Epithelial cell of proximal tubule (primary cell): Measurements from ENCODE around the gene RLN1. TPM values are rescaled to one million over a fixed set of nuclear protein-coding genes. Genes with fewer than 3 reads are reported as not detected.

Experiments
- DNase-seq: peaks from one replicate; pipeline ENCODE4 v3.0.0-alpha.2; 2011; ENCODE audit warnings: low read depth
- H3K4me3 ChIP-seq: 2 replicates; pipeline ENCODE4 v1.5.1; 2011; ENCODE audit warnings: low read depth, mild to moderate bottlenecking, low read length
- total RNA-seq: library from RNA; depleted of rRNA; stranded (reverse); fragments of >200 nt; gene quantifications from 2 replicates; pipeline ENCODE4 v1.2.3, GENCODE V29; 2015
- TF ChIP-seq, protein P1 (sequence below): conservative IDR thresholded peaks from 2 replicates; pipeline ENCODE4 v1.5.1; 2012; ENCODE audit warnings: low read depth, mild to moderate bottlenecking, low read length

The RLN1 gene
- total RNA-seq, 1 donor from 2014 or later = 0.69 TPM

DNA sequence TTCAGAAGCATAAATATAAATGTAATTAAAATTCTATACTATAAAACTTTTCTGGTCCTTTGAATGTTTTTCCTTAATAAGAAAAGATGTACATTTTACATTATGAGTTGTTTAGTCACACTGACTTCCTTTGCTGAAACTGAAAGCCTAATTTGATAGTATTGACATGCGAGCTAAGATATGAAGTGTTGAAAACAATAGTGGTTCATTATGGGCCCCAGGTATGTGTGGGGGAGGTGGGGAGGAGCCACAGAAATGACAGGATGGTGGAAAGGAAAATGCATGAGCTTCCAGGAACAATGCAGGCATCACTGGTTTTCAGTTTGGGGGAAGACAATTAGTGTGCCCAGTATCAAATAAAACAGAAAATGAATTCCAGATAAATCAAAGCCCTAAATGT lies 35.4 kb upstream of the RLN1 start:
- TF ChIP-seq, protein P1, sequence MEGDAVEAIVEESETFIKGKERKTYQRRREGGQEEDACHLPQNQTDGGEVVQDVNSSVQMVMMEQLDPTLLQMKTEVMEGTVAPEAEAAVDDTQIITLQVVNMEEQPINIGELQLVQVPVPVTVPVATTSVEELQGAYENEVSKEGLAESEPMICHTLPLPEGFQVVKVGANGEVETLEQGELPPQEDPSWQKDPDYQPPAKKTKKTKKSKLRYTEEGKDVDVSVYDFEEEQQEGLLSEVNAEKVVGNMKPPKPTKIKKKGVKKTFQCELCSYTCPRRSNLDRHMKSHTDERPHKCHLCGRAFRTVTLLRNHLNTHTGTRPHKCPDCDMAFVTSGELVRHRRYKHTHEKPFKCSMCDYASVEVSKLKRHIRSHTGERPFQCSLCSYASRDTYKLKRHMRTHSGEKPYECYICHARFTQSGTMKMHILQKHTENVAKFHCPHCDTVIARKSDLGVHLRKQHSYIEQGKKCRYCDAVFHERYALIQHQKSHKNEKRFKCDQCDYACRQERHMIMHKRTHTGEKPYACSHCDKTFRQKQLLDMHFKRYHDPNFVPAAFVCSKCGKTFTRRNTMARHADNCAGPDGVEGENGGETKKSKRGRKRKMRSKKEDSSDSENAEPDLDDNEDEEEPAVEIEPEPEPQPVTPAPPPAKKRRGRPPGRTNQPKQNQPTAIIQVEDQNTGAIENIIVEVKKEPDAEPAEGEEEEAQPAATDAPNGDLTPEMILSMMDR = no peak
- DNase-seq = no peak
- H3K4me3 ChIP-seq = no peak overlapping the region

DNA sequence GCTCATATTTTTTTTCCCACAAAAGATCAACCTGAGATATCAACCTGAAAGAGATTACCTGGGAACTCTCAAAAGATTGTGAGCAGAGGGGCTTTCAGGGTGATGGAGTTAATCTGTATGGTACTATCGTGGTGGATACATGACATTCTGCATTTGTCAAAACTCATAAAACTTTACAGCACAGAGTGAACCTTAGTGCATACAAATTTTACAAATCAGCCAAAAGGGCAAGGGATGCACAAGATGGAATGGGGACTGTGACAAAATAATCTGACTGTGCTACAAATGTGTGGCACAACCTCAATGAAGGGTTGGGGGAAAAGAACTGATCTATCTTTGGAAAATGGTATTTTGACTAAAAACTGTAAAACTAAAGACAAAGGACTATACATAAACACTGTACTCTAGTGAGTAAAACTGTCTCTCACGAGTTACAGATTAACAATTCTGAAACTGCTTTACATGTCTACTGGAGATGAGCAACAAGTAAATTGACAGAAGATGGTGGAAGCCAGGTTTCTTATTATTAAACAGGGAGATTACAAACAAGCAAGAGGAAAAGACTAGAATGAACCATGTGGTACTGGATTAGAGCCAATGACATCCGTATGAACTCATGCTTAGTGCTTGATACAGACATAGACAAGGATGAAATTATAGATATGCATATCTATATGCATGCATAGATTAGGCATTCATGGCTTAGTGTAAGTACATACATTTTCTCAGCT lies 24.8 kb upstream of the RLN1 start:
- DNase-seq = no peak
- TF ChIP-seq, protein P1 = no peak
- H3K4me3 ChIP-seq = no peak overlapping the region

DNA sequence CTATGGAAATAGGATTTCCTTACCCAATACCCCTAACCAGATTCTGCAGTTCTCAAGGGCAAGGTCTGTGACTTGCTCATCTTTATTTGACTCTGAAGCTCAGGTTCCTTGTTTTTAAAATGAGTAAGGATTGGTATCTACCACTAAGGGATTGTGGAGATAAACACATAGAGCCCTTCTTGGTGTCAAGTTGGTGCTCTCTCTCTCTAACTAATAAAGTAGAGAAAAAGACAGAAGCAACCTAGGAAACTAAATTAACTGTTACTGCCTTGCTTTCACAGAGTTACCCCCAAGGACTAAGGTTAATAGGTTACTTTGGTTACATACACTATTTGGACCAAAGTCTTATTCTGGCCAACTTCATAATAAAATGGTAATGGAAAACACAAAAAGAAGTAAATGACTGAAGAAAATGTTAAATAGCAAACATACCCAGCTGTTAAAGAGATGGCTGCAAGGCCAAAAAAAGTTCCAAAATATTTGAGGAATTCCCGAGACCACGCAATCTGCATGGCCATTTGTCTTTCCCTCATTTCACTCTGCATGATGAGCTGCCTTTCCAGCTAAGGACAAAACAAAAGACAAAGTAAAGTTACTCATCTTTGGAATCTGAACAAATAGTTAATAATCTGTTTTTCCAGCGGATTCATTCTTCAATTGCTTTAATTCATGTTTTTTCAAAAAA lies 21.8 kb upstream of the RLN1 start:
- no peak for DNase-seq

DNA sequence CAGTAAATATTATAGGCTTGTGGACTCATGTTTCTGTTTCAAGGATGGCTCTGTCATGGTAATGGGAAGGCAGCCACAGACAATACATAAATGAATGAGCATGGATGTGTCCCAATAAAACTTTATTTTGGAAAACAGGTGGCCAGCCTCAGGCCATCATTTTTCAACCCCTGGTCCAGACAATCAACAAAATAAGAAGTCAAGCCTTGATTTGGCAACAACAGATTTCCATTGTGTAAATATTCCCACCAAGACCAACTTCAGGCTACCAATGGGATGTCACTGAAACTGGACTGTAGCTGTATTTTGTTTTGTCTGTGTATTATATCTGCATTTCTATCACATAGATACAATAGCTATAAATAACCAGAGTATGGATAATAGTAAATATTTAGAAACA lies 20.7 kb upstream of the RLN1 start:
- TF ChIP-seq, protein P1 = no peak
- no peak for DNase-seq
- no peak overlapping the region for H3K4me3 ChIP-seq

More for the DNA sequence above, 21.8 kb upstream of the RLN1 start:
- TF ChIP-seq, protein P1 = no peak
- H3K4me3 ChIP-seq = no peak overlapping the region

DNA sequence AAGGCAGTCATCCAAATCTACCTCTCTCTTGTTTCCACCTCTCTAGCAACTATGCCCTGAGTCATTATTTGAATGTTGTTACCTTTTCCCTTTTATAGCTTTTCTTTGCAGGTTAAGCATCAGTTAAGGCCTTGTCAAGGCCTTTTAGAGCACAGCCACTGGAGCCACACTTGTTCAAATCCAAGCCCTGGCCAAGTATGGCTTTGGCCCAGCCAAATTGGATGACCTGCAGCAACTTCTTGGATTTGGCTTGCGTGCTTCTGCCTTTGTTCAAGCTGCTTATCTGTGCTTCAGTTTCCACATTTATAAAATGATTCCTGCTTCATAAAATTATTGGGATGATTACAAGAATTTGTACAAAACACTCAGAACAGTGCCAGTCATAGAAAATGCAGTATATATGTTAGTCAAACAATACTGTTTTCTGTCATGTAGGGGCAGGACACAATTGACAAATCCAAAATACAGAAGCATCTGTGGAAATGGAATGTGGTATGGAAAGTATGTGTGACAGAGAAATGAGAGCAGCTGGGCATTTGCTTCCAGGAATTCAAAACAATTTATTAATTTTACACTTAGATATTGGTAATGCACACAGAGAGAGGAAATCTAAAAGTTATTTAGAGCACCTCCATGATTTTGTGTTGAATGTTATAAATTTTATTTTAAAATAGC lies 17.9 kb upstream of the RLN1 start:
- no peak for DNase-seq
- TF ChIP-seq, protein P1 = no peak
- no peak overlapping the region for H3K4me3 ChIP-seq

DNA sequence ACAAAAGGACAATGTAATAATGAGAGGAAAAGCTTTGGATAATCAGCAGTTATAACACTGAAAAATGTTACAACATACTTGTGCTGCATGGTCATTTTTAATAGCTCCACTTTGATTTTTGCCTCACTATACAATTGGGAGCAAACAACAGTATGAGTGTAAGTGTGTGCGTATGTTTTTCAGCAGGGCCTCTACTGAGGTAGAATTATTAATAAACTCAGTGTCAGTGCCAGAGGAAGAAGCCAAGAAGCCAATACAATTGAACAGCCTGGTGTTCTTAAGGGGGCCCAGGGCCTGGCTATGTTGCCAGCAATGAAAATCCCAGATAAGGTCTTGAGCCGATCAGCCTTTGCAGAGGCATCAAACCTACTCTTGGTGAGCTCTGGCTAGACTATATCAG lies 16.1 kb upstream of the RLN1 start:
- TF ChIP-seq, protein P1 = no peak
- no peak for DNase-seq
- no peak overlapping the region for H3K4me3 ChIP-seq
